Measurements from ENCODE around the gene MTLN.
A peak's percentile ranks its signal among the peaks of the same experiment; 100 is the strongest.
"Not testable (repeated sequence)": the region's sequence is repeated elsewhere in the genome, so short reads cannot be mapped to it uniquely, and the experiment has no call there.

The MTLN gene

GRCh38 chr2:110215566-110216158 lies 3.3 kb upstream of the MTLN start:
- H3K4me1 Mint-ChIP-seq (ENCODE audit: low read depth): peaks cover 11% of the 10 kb centered on the region
- peaks cover 59% of the 10 kb centered on the region for H3K27me3 Mint-ChIP-seq
- H3K4me3 Mint-ChIP-seq: no peak overlapping the region
- peaks cover 9% of the 10 kb centered on the region for H3K9me3 Mint-ChIP-seq
- peaks cover 12% of the 10 kb centered on the region for H3K36me3 Mint-ChIP-seq (ENCODE audit: low read depth)
- H3K27ac Mint-ChIP-seq: no peak overlapping the region
- no peak for DNase-seq

GRCh38 chr2:110215091-110215490 lies 2.7 kb upstream of the MTLN start:
- Mint-ChIP-seq H3K4me1 (ENCODE audit: low read depth) (peaks cover 14% of the 10 kb centered on the region), H3K27me3 (peaks cover 55% of the 10 kb centered on the region), H3K4me3 (no peak overlapping the region), H3K9me3 (peaks cover 9% of the 10 kb centered on the region), H3K36me3 (ENCODE audit: low read depth) (peaks cover 17% of the 10 kb centered on the region), H3K27ac (no peak overlapping the region)
- DNase-seq: no peak

DNA sequence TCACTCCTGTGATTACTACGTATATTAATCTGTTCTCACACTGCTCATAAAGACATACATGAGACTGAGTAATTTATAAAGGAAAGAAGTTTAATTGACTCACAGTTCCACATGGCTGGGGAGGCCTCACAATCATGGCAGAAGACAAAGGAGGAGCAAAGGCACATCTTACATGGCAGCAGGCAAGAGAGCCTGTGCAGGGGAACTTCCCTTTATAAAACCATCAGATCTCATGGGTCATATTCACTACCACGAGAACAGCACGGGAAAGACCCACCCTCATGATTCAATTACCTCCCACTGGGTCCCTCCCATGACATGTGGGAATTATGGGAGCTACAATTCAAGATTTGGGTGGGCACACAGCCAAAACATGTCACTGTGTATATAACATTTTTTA lies 1.2 kb upstream of the MTLN start:
- H3K27ac Mint-ChIP-seq, DNase-seq, H3K9me3 Mint-ChIP-seq: not testable (repeated sequence)
- peaks cover 23% of the 10 kb centered on the region for H3K4me1 Mint-ChIP-seq (ENCODE audit: low read depth)
- H3K36me3 Mint-ChIP-seq (ENCODE audit: low read depth): peaks cover 33% of the 10 kb centered on the region
- H3K4me3 Mint-ChIP-seq: peak overlapping the region; percentile 15
- H3K27me3 Mint-ChIP-seq: peaks cover 39% of the 10 kb centered on the region

GRCh38 chr2:110205660-110206455 lies 6.5 kb downstream of the MTLN start:
- no peaks in the 10 kb centered on the region for H3K9me3 Mint-ChIP-seq
- H3K4me1 Mint-ChIP-seq (ENCODE audit: low read depth): peaks cover 36% of the 10 kb centered on the region
- peaks cover 36% of the 10 kb centered on the region for H3K36me3 Mint-ChIP-seq (ENCODE audit: low read depth)
- peak overlapping the region; percentile 83 for H3K27ac Mint-ChIP-seq
- peak overlapping the region; percentile 86 for H3K4me3 Mint-ChIP-seq
- no peak for DNase-seq
- H3K27me3 Mint-ChIP-seq: no peaks in the 10 kb centered on the region

GRCh38 chr2:110204408-110205385 lies 7.7 kb downstream of the MTLN start, which contains the start of gene NPHP1:
NPHP1 (minus strand) TSS chr2:110205013; CDS start chr2:110204968, 45 bp downstream.
- Mint-ChIP-seq H3K27me3 (no peaks in the 10 kb centered on the region), H3K36me3 (ENCODE audit: low read depth) (peaks cover 26% of the 10 kb centered on the region), H3K27ac (peak within 1 kb of the TSS; percentile 83)

DNA sequence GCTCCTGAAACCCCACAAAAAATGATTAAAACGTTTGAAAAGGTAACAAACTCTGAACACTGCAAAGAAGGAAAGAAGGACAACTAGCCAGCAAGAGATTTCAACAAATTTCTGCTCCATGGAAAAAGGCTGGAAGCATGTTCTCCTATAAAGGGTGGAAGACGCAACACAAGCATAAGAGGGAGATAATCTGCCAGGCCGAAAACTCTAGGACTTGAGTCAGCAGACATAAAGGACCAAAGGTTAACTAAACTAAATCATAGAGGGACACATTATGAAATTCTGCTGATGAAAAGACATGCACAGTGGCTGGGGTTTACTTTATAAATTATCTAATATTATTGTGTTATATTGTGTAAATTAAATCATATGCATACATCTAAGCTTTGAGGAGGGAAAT lies 14.3 kb downstream of the MTLN start:
- Mint-ChIP-seq H3K27me3 (no peaks in the 10 kb centered on the region), H3K4me3 (no peak overlapping the region), H3K36me3 (ENCODE audit: low read depth) (no peaks in the 10 kb centered on the region), H3K27ac (no peak overlapping the region), H3K9me3 (no peaks in the 10 kb centered on the region), H3K4me1 (ENCODE audit: low read depth) (no peaks in the 10 kb centered on the region)
- no peak for DNase-seq

More at GRCh38 chr2:110204408-110205385, 7.7 kb downstream of the MTLN start, which contains the start of gene NPHP1:
- H3K4me3 Mint-ChIP-seq: peak within 1 kb of the TSS; percentile 86
- DNase-seq: peak; percentile 92
- H3K4me1 Mint-ChIP-seq (ENCODE audit: low read depth): peaks cover 28% of the 10 kb centered on the region
- no peaks in the 10 kb centered on the region for H3K9me3 Mint-ChIP-seq

- no peak overlapping the region for H3K4me3 Mint-ChIP-seq
- no peak for DNase-seq
- no peaks in the 10 kb centered on the region for H3K27me3 Mint-ChIP-seq
- H3K36me3 Mint-ChIP-seq (ENCODE audit: low read depth): no peaks in the 10 kb centered on the region
- no peaks in the 10 kb centered on the region for H3K9me3 Mint-ChIP-seq
- no peaks in the 10 kb centered on the region for H3K4me1 Mint-ChIP-seq (ENCODE audit: low read depth)
- no peak overlapping the region for H3K27ac Mint-ChIP-seq
These were observed 14.9 kb downstream of the MTLN start for GRCh38 chr2:110197452-110197851.

DNA sequence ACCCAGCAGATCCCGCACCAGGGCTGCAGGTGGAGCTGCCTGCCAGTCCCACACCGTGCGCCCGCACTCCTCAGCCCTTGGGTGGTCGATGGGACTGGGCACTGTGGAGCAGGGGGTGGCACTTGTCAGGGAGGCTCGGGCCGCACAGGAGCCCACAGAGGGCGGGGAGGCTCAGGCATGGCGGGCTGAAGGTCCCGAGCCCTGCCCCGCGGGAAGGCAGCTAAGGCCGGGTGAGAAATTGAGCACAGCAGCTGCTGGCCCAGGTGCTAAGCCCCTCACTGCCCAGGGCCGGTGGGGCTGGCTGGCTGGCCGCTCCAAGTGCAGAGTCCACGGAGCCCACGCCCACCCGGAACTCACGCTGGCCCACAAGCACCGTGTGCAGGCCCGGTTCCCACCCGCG lies 22.2 kb downstream of the MTLN start:
- not testable (repeated sequence) for H3K27me3 Mint-ChIP-seq; H3K4me3 Mint-ChIP-seq; H3K27ac Mint-ChIP-seq; DNase-seq; H3K36me3 Mint-ChIP-seq (ENCODE audit: low read depth); H3K9me3 Mint-ChIP-seq; H3K4me1 Mint-ChIP-seq (ENCODE audit: low read depth)

- H3K27ac Mint-ChIP-seq: no peak overlapping the region
- no peak for DNase-seq
- H3K4me1 Mint-ChIP-seq (ENCODE audit: low read depth): no peaks in the 10 kb centered on the region
- peaks cover 21% of the 10 kb centered on the region for H3K9me3 Mint-ChIP-seq
- H3K36me3 Mint-ChIP-seq (ENCODE audit: low read depth): peaks cover 4% of the 10 kb centered on the region
- peaks cover 42% of the 10 kb centered on the region for H3K27me3 Mint-ChIP-seq
- no peak overlapping the region for H3K4me3 Mint-ChIP-seq
These were observed 29.9 kb downstream of the MTLN start for GRCh38 chr2:110182449-110182848.

DNA sequence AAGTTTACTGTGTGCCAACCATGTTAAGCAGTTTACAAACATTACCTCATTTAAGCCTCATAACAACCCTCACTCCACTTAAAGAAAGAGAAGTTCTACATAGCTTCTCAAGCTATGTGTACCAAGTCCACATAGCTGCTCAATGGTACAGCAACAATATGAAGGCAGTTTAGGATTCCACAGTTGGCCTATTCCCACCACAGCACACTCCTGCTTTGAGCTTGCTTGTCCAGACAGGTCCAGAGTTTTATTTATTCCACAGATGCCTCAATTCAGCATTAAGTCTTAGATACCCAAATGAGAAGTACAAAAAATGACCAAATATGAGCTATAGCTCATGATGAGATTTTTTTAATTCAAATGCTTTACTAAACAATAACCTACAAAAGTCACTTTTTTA lies 32.3 kb downstream of the MTLN start:
- H3K27ac Mint-ChIP-seq: no peak overlapping the region
- H3K4me1 Mint-ChIP-seq (ENCODE audit: low read depth): no peaks in the 10 kb centered on the region
- no peak overlapping the region for H3K4me3 Mint-ChIP-seq
- no peak for DNase-seq
- peaks cover 4% of the 10 kb centered on the region for H3K36me3 Mint-ChIP-seq (ENCODE audit: low read depth)
- H3K27me3 Mint-ChIP-seq: peaks cover 40% of the 10 kb centered on the region
- H3K9me3 Mint-ChIP-seq: peaks cover 21% of the 10 kb centered on the region

GRCh38 chr2:110173523-110173922 lies 38.8 kb downstream of the MTLN start:
- Mint-ChIP-seq H3K36me3 (ENCODE audit: low read depth) (no peaks in the 10 kb centered on the region), H3K4me3 (no peak overlapping the region), H3K27ac (no peak overlapping the region), H3K27me3 (no peaks in the 10 kb centered on the region), H3K9me3 (no peaks in the 10 kb centered on the region), H3K4me1 (ENCODE audit: low read depth) (peaks cover 4% of the 10 kb centered on the region)
- DNase-seq: no peak

DNA sequence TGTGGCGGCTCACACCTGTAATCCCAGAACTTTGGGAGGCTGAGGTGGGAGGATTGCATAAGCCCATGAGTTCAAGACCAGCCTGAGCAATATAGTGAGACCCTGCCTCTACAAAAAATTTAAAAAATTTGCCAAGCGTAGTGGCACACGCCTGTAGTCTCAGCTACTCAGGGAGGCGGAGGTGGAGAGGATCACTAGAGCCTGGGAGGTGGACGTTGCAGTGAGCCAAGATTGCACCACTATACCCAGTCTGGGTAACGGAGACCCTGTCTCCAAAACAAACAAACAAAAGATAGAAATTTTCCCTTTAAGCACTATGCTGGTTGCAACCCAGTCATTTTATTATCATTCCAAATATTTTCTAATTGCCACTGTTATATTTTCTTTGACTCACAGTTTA lies 39.8 kb downstream of the MTLN start:
- no peaks in the 10 kb centered on the region for H3K36me3 Mint-ChIP-seq (ENCODE audit: low read depth)
- DNase-seq: no peak

GRCh38 chr2:110170102-110170501 lies 42.2 kb downstream of the MTLN start:
- H3K4me1 Mint-ChIP-seq (ENCODE audit: low read depth): peaks cover 4% of the 10 kb centered on the region
- no peak overlapping the region for H3K4me3 Mint-ChIP-seq
- no peak for DNase-seq
- H3K27ac Mint-ChIP-seq: no peak overlapping the region
- peaks cover 4% of the 10 kb centered on the region for H3K27me3 Mint-ChIP-seq
- no peaks in the 10 kb centered on the region for H3K9me3 Mint-ChIP-seq
- no peaks in the 10 kb centered on the region for H3K36me3 Mint-ChIP-seq (ENCODE audit: low read depth)

More for the DNA sequence above, 39.8 kb downstream of the MTLN start:
- Mint-ChIP-seq H3K27ac (no peak overlapping the region), H3K4me1 (ENCODE audit: low read depth) (peaks cover 4% of the 10 kb centered on the region), H3K27me3 (no peaks in the 10 kb centered on the region), H3K4me3 (no peak overlapping the region), H3K9me3 (no peaks in the 10 kb centered on the region)

- Mint-ChIP-seq H3K36me3 (ENCODE audit: low read depth) (no peaks in the 10 kb centered on the region), H3K9me3 (no peaks in the 10 kb centered on the region), H3K4me3 (no peak overlapping the region), H3K4me1 (ENCODE audit: low read depth) (peaks cover 4% of the 10 kb centered on the region), H3K27ac (no peak overlapping the region), H3K27me3 (peaks cover 11% of the 10 kb centered on the region)
- DNase-seq: no peak
These were observed 44.9 kb downstream of the MTLN start for GRCh38 chr2:110167326-110168000.

Data from activated T-cell treated with anti-CD3 and anti-CD28 coated beads, Interleukin-2, amount 50 U/mL, for 24 hours (primary cell).